CD1c-positive myeloid dendritic cell (primary cell): ENCODE measurements around the gene TMEM151A.

Source experiments
- DNase-seq: peaks from one replicate; pipeline ENCODE4 v3.0.0-alpha.2; 2016; ENCODE audit errors: extremely low spot score

The TMEM151A gene

DNA sequence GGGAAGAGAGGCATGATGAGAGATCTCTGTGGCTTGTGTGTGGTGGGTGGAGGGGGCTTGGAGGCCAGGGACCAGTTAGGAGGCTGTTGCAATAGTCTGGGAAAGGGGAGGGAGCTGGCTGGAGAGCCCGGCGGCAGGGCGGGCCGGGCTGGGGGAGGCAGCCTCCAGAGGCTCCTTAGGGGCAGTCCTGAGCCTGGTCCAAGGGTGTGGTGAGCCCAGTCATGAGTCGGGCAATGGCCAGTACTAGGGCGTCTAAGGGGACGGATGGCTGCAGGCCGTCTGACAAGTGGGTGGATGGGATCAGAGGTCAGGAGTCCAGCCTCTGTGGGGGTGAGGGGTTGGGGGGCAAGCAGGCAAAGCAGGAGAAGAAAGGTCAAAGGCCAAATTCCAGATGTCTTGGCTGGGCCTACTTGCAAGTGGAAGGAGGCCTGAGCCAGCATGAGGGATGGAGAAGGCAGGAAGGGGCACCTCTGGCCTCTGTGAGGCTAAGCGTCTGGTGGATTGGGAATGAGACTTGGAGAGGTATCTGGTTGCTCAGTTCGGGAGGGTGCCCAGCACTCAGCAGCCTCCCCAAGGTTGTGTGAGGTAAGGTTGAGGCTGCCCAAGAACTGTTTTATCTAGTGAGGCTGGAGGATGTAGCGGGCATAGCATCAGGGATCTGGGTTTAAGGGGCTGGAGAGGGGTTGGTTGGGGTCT is 31.2 kb downstream of the TMEM151A start:
- DNase-seq: no peak

DNA sequence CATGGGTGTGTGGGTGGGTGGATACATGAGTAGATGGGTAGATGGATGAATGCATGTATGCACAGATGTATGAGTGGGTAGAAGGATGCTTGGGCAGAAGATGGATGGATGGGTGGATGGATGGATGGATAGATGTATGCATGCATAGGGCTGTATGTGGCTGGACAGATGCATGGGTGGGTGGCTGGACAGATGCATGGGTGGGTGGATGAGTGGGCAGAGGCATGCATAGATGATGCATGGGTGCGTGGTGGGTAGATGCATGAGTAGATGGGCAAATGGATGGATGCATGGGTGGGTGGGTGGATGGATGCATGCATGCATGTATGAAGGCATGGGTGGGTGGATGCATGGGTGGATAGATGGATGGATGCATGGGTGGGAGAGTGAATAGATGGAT is 32.0 kb downstream of the TMEM151A start:
- no peak for DNase-seq

GRCh38 chr11:66324664-66325063 is 33.0 kb downstream of the TMEM151A start:
- DNase-seq: no peak

- no peak for DNase-seq
Measured at GRCh38 chr11:66325263-66325671, 33.6 kb downstream of the TMEM151A start.

GRCh38 chr11:66326261-66327111 is 34.8 kb downstream of the TMEM151A start:
- no peak for DNase-seq

DNA sequence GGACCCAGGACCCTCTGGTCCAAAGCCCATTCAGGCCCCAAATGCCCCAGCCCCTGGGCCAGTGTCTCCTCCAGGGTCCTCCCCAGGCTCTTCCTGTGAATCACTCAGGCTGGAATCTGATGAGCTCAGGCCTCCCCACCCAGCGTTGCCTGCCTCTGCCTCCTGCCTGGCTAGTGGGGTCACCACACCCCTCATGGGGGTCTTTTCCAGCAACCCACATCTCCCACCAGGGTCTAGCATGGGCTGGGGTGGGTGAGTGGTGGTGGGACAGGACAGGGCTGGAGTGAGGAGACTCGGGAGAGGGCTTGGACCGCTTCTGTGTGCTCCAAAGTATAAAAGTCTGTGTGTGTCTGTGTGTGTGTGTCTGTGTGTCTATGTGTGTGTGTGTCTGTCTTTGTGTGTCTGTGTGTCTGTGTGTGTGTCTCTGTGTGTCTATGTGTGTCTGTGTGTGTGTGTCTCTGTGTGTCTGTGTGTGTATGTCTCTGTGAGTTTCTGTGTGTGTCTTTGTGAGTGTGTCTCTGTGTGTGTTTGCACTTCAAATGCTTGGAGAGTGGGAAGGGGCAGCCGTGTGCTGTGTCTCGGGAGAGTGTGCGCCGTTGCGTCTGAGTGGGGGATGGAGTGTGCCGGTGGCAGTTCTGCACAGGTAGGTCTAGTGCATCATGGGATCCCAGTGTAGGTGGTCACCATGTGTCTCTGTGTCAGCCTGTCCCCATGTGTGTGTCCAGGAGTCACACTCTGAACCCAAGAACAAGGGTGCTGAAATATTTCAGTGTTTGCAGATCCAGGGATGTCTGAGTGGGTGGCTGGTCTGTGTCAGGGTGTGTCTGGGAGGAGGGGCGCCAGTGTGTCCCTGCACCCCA is 35.7 kb downstream of the TMEM151A start:
- DNase-seq: no peak

- DNase-seq: no peak
Measured at GRCh38 chr11:66328031-66328301, 36.3 kb downstream of the TMEM151A start.

- DNase-seq: peak; percentile 85
Measured at GRCh38 chr11:66328302-66329144, 36.8 kb downstream of the TMEM151A start.

DNA sequence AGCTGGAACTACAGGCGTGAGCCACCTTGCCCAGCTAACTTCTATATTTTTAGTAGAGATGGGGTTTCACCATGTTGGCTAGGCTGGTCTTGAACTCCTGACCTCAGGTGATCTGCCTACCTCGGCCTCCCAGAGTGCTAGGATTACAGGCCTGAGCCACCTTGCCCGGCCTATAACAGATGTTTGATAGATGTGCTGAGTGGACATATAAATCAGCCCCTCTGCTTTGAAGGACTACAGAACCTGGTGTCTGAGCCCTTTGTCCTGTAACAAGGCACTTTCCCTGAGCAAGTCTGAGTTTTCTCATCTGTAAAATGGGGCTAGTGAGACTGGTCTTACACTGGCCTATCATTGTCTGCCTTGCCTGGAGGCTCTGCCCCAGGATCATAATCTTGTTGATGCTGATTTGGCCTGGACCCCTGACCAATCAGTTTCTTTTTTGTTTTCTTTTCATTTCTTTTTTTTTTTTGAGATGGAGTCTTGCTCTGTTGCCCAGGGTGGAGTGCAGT is 37.5 kb downstream of the TMEM151A start:
- no peak for DNase-seq

GRCh38 chr11:66330931-66331330 is 39.2 kb downstream of the TMEM151A start:
- no peak for DNase-seq

DNA sequence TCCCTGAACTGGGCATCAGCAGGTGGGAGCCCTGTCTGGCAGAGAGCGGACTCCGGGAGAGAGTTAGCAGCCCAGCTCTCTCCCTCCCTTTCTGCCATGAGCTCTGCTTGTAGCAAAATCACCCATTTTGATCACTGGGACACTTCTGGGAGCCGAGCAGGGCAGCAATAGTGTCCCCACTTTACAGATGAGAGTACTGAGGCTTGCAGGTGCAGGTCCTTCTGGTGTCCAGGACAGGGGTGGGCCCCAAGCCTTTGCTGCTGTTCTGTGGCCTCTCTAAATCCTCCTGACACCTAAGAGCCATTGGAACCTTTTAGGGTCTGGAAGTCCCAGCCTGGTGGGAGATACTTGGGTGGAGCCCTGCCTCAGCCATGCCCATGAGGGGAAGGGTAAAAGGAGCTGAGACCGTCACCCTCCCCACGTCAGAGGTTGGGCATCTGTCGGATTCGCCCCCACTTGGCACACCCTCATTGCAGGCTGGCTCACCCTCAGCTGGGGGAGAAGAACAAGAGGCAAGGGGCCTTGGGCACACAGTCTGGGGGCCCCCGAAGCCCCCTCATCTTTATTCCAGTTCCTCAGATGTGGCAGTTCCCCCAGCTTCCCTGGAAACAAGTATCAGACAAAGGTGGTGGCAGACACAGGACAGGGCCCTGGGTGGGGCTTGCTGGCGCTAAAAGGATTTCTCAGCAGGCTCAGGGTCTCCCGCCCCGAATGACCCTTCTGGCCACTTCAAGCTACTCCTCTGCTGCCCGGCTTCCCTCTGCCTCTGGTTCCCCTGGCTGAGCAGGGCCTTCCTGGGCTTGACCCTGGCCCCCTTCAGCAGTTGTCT is 40.1 kb downstream of the TMEM151A start:
- no peak for DNase-seq

- no peak for DNase-seq
Measured at GRCh38 chr11:66332371-66333219, 40.9 kb downstream of the TMEM151A start.

GRCh38 chr11:66333220-66333877 is 41.7 kb downstream of the TMEM151A start:
- DNase-seq: no peak

GRCh38 chr11:66333896-66334604 is 42.4 kb downstream of the TMEM151A start:
- no peak for DNase-seq

- peak; percentile 61 for DNase-seq
Measured at GRCh38 chr11:66334605-66335442, 43.1 kb downstream of the TMEM151A start.

DNA sequence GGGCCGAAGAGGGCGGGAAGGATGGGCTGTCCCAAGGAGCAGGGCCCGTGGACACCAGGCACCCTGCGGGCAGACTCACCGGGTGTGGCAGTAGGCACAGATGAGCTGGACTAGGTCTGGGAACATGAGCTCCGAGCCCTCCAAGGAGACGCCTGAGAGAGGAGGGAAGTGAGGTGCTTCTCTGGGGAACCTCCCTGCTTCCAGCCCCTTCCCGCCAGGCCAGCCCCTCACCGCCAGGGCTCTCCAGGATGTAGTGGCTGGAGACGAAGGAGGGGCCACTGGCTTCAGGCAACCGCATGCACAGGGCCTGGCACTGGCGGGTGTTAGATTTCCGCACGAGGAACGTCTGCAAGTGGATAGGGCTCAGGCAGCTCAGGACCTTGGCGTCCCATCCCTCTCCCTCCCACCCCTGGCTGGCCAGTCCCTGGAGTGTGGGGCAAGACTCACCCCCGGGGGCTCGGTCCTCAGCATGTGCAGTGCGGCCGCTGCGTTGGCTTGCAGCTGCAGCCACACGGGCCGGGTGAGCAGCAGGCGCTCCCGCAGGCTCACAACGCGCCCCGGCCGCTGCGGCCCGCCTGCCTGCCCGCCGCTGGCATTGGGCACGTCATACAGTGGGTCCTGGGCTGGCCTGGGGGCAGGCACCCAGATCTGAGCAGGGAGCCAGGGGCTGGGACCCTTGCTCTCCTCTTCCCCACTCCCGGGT is 44.0 kb downstream of the TMEM151A start:
- peak; percentile 48 for DNase-seq
